Lower leg skin (tissue), 3 donors: ENCODE data around the gene FUS.

Source experiments
- CTCF ChIP-seq, 3 donors: fragments of 450-650 bp; IDR thresholded peaks; one replicate each; pipeline ENCODE4 v1.5.1; 2016; ENCODE audit warnings: antibody characterized with exemption in 3 of 3, mild to moderate bottlenecking in 3 of 3, moderate library complexity in 2 of 3
- POLR2A ChIP-seq, 2 donors: fragments of 450-650 bp; IDR thresholded peaks; one replicate each; pipeline ENCODE4 v1.6.1; 2016 to 2017; ENCODE audit warnings: antibody characterized with exemption in 2 of 2, mild to moderate bottlenecking in 1 of 2, moderate library complexity in 1 of 2

- TF ChIP-seq CTCF (IDR thresholded peaks at IDR 0.05) (no peak), POLR2A (IDR thresholded peaks at IDR 0.05) (no peak)
Observed at GRCh38 chr16:31149332-31149731, 30.6 kb upstream of the FUS start.
